Measurements from ENCODE around the gene INO80E. TPM values are rescaled to one million over a fixed set of nuclear protein-coding genes. Genes with fewer than 3 reads are reported as not detected.

INO80E gene
- total and polyA plus RNA-seq, 2 donors = 22.3 to 82.3 TPM

DNA sequence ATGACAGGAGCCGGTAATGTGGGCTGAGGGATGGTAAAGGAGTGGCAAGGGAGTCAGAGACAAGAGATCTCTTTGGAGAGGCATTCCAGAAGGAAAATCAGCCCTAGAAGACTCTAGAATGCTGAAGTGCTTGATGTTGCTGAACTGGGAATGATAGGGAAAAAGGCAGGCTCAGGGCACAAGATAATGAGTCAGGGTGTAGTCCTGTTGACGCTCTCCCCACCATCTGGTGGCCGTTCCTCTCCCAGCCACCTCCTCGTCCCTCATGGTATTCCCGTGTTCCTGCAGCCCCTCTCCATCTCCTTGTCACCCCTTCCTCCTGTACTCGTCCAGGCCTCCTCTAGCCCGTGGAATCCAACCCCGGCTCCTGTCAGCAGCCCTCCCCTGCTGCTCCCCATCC is 58.4 kb downstream of the INO80E start:
- no peaks in the 10 kb centered on the region for H3K36me3 ChIP-seq (ENCODE audit: insufficient read depth)
- 69% methylated on average over 8 of the region's 8 CpGs for WGBS
- no peaks in the 10 kb centered on the region for H3K4me1 ChIP-seq (ENCODE audit: insufficient read depth)
- H3K4me3 ChIP-seq (ENCODE audit: low read depth, low read length) = no peak overlapping the region
- H3K27ac ChIP-seq (ENCODE audit: low read depth) = no peak overlapping the region
- no peak for DNase-seq (ENCODE audit: extremely low spot score)

DNA sequence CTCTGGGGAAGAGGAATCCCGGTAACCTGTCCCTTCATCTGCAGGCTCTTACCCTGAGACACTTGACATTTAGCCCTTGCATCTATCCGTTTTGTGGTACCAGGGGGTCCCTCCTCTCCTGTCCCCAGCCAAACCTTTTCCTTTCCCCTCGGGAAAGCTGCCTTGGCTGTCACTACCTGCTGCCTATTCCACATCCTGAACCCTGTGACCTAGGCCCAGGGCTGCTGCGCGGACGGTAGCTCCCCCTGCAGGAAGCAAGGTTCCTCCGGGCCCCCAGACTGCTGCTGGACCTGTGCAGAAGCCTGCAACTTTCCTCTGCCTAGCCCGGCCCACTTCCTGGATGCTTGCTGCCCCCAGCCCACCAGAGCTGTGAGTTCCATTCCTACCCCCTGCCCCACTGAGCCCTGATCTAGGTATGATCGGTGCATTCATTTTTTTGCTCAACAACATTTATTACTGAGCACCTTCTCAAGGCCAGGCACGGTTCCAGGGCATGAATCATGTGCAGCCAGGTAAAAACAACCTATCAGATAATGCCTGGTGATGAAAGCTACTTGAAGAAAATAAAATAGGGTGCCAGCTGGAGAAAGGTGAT is 59.0 kb downstream of the INO80E start:
- no peak for DNase-seq (ENCODE audit: extremely low spot score)
- Histone ChIP-seq H3K36me3 (ENCODE audit: insufficient read depth) (no peaks in the 10 kb centered on the region), H3K4me1 (ENCODE audit: insufficient read depth) (no peaks in the 10 kb centered on the region), H3K27ac (ENCODE audit: low read depth) (no peak overlapping the region), H3K4me3 (ENCODE audit: low read depth, low read length) (no peak overlapping the region)
- WGBS = 44% methylated on average over 10 of the region's 10 CpGs

Other genes starting within 250 kb of the INO80E start
- gene ZG16, start 218.0 kb upstream of the INO80E start, total RNA-seq = not detected
- not detected for gene ZG16, start 218.0 kb upstream of the INO80E start, polyA plus RNA-seq
- 37.0 TPM for gene KIF22, start 205.5 kb upstream of the INO80E start, total RNA-seq
- 27.0 TPM for gene KIF22, start 205.5 kb upstream of the INO80E start, polyA plus RNA-seq
- 136 TPM for gene MAZ, start 189.7 kb upstream of the INO80E start, total RNA-seq
- 171 TPM for gene MAZ, start 189.7 kb upstream of the INO80E start, polyA plus RNA-seq
- gene PRRT2, start 184.0 kb upstream of the INO80E start, total RNA-seq = 7.9 TPM
- gene PRRT2, start 184.0 kb upstream of the INO80E start, polyA plus RNA-seq = 8.2 TPM
- gene PAGR1, start 180.1 kb upstream of the INO80E start, total RNA-seq = 14.1 TPM
- gene PAGR1, start 180.1 kb upstream of the INO80E start, polyA plus RNA-seq = 27.1 TPM
- gene MVP, start 175.8 kb upstream of the INO80E start, total RNA-seq = 42.7 TPM
- 143 TPM for gene MVP, start 175.8 kb upstream of the INO80E start, polyA plus RNA-seq
- 35.1 TPM for gene CDIPT, start 133.0 kb upstream of the INO80E start, total RNA-seq
- gene CDIPT, start 133.0 kb upstream of the INO80E start, polyA plus RNA-seq = 179 TPM
- 7.7 TPM for gene SEZ6L2, start 96.7 kb upstream of the INO80E start, total RNA-seq
- 1.5 TPM for gene SEZ6L2, start 96.7 kb upstream of the INO80E start, polyA plus RNA-seq
- 0.16 TPM for gene ASPHD1, start 95.8 kb upstream of the INO80E start, total RNA-seq
- 1.1 TPM for gene ASPHD1, start 95.8 kb upstream of the INO80E start, polyA plus RNA-seq
- 10.4 TPM for gene KCTD13, start 70.0 kb upstream of the INO80E start, total RNA-seq
- 20.9 TPM for gene KCTD13, start 70.0 kb upstream of the INO80E start, polyA plus RNA-seq
- 43.1 TPM for gene TMEM219, start 34.2 kb upstream of the INO80E start, total RNA-seq
- gene TMEM219, start 34.2 kb upstream of the INO80E start, polyA plus RNA-seq = 120 TPM
- gene TAOK2, start 22.4 kb upstream of the INO80E start, total RNA-seq = 35.6 TPM
- 37.9 TPM for gene TAOK2, start 22.4 kb upstream of the INO80E start, polyA plus RNA-seq
- gene HIRIP3, start 624 bp upstream of the INO80E start, total RNA-seq = 8.4 TPM
- gene HIRIP3, start 624 bp upstream of the INO80E start, polyA plus RNA-seq = 27.2 TPM
- 0.32 TPM for gene DOC2A, start 14.8 kb downstream of the INO80E start, total RNA-seq
- 0.53 TPM for gene DOC2A, start 14.8 kb downstream of the INO80E start, polyA plus RNA-seq
- not detected for gene C16orf92, start 27.0 kb downstream of the INO80E start, total RNA-seq
- not detected for gene C16orf92, start 27.0 kb downstream of the INO80E start, polyA plus RNA-seq
- gene TLCD3B, start 35.0 kb downstream of the INO80E start, total RNA-seq = 0.32 TPM
- gene TLCD3B, start 35.0 kb downstream of the INO80E start, polyA plus RNA-seq = 0.22 TPM
- gene ALDOA, start 69.5 kb downstream of the INO80E start, total RNA-seq = 126 TPM
- gene ALDOA, start 69.5 kb downstream of the INO80E start, polyA plus RNA-seq = 1,530 TPM
- 56.2 TPM for gene PPP4C, start 79.8 kb downstream of the INO80E start, total RNA-seq
- gene PPP4C, start 79.8 kb downstream of the INO80E start, polyA plus RNA-seq = 93.8 TPM
- 0.79 TPM for gene TBX6, start 95.7 kb downstream of the INO80E start, total RNA-seq
- 2.2 TPM for gene TBX6, start 95.7 kb downstream of the INO80E start, polyA plus RNA-seq
- 16.5 TPM for gene YPEL3, start 100.0 kb downstream of the INO80E start, total RNA-seq
- gene YPEL3, start 100.0 kb downstream of the INO80E start, polyA plus RNA-seq = 117 TPM
- 4.6 TPM for gene GDPD3, start 117.3 kb downstream of the INO80E start, total RNA-seq
- gene GDPD3, start 117.3 kb downstream of the INO80E start, polyA plus RNA-seq = 5.1 TPM
- 14.6 TPM for gene MAPK3, start 127.0 kb downstream of the INO80E start, total RNA-seq
- 120 TPM for gene MAPK3, start 127.0 kb downstream of the INO80E start, polyA plus RNA-seq
- gene CORO1A, start 187.4 kb downstream of the INO80E start, total RNA-seq = 9.6 TPM
- gene CORO1A, start 187.4 kb downstream of the INO80E start, polyA plus RNA-seq = 37.2 TPM
- 10.2 TPM for gene BOLA2B, start 197.4 kb downstream of the INO80E start, total RNA-seq
- gene BOLA2B, start 197.4 kb downstream of the INO80E start, polyA plus RNA-seq = 97.5 TPM
- gene SLX1A, start 197.6 kb downstream of the INO80E start, total RNA-seq = 15.4 TPM
- 42.7 TPM for gene SLX1A, start 197.6 kb downstream of the INO80E start, polyA plus RNA-seq
- 3.2 TPM for gene SULT1A3, start 203.0 kb downstream of the INO80E start, total RNA-seq
- gene SULT1A3, start 203.0 kb downstream of the INO80E start, polyA plus RNA-seq = 7.5 TPM